Suprapubic skin (tissue), 4 donors: ENCODE results near the gene TNFRSF14.

Experiments
- EP300 ChIP-seq: sonication (generic); formaldehyde crosslinking; IDR thresholded peaks from one replicate; pipeline ENCODE4 v1.6.1; 2017; ENCODE audit warnings: antibody characterized with exemption
- POLR2A ChIP-seq, 2 donors: fragments of 450-650 bp; IDR thresholded peaks; one replicate each; pipeline ENCODE4 v1.6.1; 2017; ENCODE audit warnings: antibody characterized with exemption in 2 of 2, mild to moderate bottlenecking in 2 of 2, moderate library complexity in 2 of 2
- POLR2AphosphoS5 ChIP-seq, 3 donors: sonication (generic); formaldehyde crosslinking; IDR thresholded peaks; one replicate each; pipeline ENCODE4 v1.6.1; 2017; ENCODE audit warnings: antibody characterized with exemption in 3 of 3
- TF ChIP-seq, protein P1 (sequence below), 2 donors: fragments of 200-600 bp in 1 of 2; fragments of 450-650 bp in 1 of 2; sonication (generic) in 1 of 2; IDR thresholded peaks; one replicate each; pipeline ENCODE4 v1.5.1; 2016 to 2019; ENCODE audit warnings: antibody characterized with exemption in 2 of 2, mild to moderate bottlenecking in 1 of 2, moderate library complexity in 1 of 2

DNA sequence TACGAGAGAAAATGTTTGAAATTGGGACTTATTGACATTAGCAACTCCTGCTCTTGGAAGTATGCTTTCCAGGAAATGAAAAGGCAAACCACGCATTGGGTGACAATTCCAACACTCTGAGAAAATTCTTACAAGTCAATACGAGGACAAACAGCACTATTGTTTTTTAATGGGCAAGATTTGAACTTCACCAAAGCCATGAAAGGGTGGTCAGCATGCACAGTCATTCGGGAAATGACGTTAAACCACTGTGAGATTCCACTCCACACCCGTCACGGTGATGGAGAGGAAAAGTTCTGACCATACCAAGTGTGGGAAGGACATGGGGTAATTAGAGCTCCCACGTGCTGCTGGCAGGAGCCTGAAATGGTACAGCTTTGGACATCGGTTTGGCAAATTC lies 18.2 kb downstream of the TNFRSF14 start:
- TF ChIP-seq EP300 (no peak), POLR2AphosphoS5 (IDR thresholded peaks at IDR 0.05) (no peak), POLR2A (IDR thresholded peaks at IDR 0.05) (no peak)
- TF ChIP-seq, protein P1, sequence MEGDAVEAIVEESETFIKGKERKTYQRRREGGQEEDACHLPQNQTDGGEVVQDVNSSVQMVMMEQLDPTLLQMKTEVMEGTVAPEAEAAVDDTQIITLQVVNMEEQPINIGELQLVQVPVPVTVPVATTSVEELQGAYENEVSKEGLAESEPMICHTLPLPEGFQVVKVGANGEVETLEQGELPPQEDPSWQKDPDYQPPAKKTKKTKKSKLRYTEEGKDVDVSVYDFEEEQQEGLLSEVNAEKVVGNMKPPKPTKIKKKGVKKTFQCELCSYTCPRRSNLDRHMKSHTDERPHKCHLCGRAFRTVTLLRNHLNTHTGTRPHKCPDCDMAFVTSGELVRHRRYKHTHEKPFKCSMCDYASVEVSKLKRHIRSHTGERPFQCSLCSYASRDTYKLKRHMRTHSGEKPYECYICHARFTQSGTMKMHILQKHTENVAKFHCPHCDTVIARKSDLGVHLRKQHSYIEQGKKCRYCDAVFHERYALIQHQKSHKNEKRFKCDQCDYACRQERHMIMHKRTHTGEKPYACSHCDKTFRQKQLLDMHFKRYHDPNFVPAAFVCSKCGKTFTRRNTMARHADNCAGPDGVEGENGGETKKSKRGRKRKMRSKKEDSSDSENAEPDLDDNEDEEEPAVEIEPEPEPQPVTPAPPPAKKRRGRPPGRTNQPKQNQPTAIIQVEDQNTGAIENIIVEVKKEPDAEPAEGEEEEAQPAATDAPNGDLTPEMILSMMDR (IDR thresholded peaks at IDR 0.05): no peak
